ENCODE measurements around the gene JAZF1. TPM values are rescaled to one million over a fixed set of nuclear protein-coding genes. Genes with fewer than 3 reads are reported as not detected.

The JAZF1 gene
- total and polyA plus RNA-seq, 9 of the 15 experiments (the other 6 are each of a cell fraction or from before 2014, with no cell fraction given), result 0.04 to 0.64 (median 0.11) TPM; not detected in 3

GRCh38 chr7:28179120-28180030 lies 1.2 kb downstream of the JAZF1 start (continued):
- TF ChIP-seq SFPQ (IDR thresholded peaks at IDR 0.05; ENCODE audit: low read depth, low read length) (no peak), STAT6 (CRISPR knock-in tag; IDR thresholded peaks at IDR 0.05) (no peak), MGA (IDR thresholded peaks at IDR 0.05) (no peak), VEZF1 (CRISPR knock-in tag; IDR thresholded peaks at IDR 0.05) (peak; percentile 94), KLF10 (CRISPR knock-in tag; IDR thresholded peaks at IDR 0.05) (no peak), ZNF764 (CRISPR knock-in tag; IDR thresholded peaks at IDR 0.05; ENCODE audit: low read depth) (0 out of 2 replicates have a peak, but pooled peaks have one; percentile 40), GABPA (tag; conservative IDR thresholded peaks at IDR 0.05; ENCODE audit: low read depth) (peak; percentile 51; the same call in 1 of the 2 replicates)

Measured in K562 (cell line).